Measurements from ENCODE around the gene TMEM98. TPM values are rescaled to one million over a fixed set of nuclear protein-coding genes. Genes with fewer than 3 reads are reported as not detected.

Gene TMEM98
- total RNA-seq, 2 donors from 2014 or later = 134 to 137 TPM

DNA sequence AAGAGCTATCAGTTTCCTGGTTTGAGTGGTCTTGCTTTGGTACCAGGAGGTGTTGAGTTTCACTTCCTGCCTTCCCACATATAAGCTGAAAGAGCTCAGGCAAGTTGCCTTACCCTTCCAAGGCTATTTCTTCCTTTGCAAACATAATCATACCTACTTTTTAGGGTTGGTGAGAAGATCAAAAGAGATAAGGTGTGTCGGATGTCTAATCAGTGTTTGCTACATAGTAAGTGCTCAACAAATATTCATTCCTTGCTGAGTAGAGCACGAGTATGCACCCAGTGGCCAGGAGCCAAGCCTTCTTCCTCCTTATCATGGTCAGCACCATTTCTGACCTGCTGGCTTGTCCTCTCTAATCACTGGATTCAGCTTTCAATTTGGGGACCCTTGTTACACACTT is 12.7 kb upstream of the TMEM98 start:
- no peak for DNase-seq
- Mint-ChIP-seq H3K36me3 (ENCODE audit: low read depth) (no peaks in the 10 kb centered on the region), H3K27me3 (ENCODE audit: insufficient read depth) (no peaks in the 10 kb centered on the region), H3K4me3 (no peak overlapping the region), H3K27ac (no peak overlapping the region), H3K4me1 (peaks cover 11% of the 10 kb centered on the region), H3K9me3 (no peaks in the 10 kb centered on the region)
- Histone ChIP-seq H3K9me3 (ENCODE audit: control insufficient read depth, low read length) (no peaks in the 10 kb centered on the region), H3K4me1 (ENCODE audit: control insufficient read depth, insufficient read depth, low read length) (no peaks in the 10 kb centered on the region), H3K36me3 (ENCODE audit: control insufficient read depth, insufficient read depth, low read length) (no peaks in the 10 kb centered on the region), H3K4me3 (ENCODE audit: low read length) (no peak overlapping the region), H3K27ac (ENCODE audit: low read depth, low read length) (no peak overlapping the region), H3K27me3 (ENCODE audit: control insufficient read depth, insufficient read depth, low read length, poor library complexity, severe bottlenecking) (no peaks in the 10 kb centered on the region), H3K9ac (ENCODE audit: extremely low read depth, low read length, poor library complexity, severe bottlenecking) (no peak overlapping the region)
- 88 to 91% methylated on average over 1 to 2 of the region's 2 CpGs for WGBS, 2 experiments (ENCODE audit: insufficient coverage in 1 of 2, insufficient read length in 1 of 2)
- TF ChIP-seq, protein P1, sequence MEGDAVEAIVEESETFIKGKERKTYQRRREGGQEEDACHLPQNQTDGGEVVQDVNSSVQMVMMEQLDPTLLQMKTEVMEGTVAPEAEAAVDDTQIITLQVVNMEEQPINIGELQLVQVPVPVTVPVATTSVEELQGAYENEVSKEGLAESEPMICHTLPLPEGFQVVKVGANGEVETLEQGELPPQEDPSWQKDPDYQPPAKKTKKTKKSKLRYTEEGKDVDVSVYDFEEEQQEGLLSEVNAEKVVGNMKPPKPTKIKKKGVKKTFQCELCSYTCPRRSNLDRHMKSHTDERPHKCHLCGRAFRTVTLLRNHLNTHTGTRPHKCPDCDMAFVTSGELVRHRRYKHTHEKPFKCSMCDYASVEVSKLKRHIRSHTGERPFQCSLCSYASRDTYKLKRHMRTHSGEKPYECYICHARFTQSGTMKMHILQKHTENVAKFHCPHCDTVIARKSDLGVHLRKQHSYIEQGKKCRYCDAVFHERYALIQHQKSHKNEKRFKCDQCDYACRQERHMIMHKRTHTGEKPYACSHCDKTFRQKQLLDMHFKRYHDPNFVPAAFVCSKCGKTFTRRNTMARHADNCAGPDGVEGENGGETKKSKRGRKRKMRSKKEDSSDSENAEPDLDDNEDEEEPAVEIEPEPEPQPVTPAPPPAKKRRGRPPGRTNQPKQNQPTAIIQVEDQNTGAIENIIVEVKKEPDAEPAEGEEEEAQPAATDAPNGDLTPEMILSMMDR (conservative IDR thresholded peaks at IDR 0.05) = no peak

DNA sequence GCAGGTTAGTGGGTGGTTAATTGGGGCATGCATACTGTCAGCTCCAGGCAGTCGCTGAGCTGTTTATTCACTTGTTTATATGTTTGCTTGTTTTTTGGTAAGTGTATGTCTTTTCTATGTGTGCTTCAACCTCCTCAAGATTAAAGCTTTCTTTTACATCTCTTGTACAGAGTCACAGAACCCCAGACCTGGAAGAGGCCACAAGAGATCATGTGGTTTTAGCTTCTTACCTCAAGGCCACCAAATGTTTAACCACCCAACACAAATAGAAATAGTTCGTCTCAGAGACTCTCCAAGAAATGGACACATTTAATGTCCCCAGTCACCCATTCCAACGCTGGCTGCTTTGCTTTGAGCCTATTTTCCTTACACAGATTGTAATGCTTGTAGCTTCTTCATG is 11.8 kb upstream of the TMEM98 start:
- Mint-ChIP-seq H3K4me3 (no peak overlapping the region), H3K27ac (no peak overlapping the region), H3K36me3 (ENCODE audit: low read depth) (no peaks in the 10 kb centered on the region), H3K4me1 (peaks cover 6% of the 10 kb centered on the region), H3K27me3 (ENCODE audit: insufficient read depth) (no peaks in the 10 kb centered on the region), H3K9me3 (peaks cover 7% of the 10 kb centered on the region)
- Histone ChIP-seq H3K27me3 (ENCODE audit: control insufficient read depth, insufficient read depth, low read length, poor library complexity, severe bottlenecking) (no peaks in the 10 kb centered on the region), H3K9ac (ENCODE audit: extremely low read depth, low read length, poor library complexity, severe bottlenecking) (no peak overlapping the region), H3K36me3 (ENCODE audit: control insufficient read depth, insufficient read depth, low read length) (no peaks in the 10 kb centered on the region), H3K4me3 (ENCODE audit: low read length) (no peak overlapping the region), H3K9me3 (ENCODE audit: control insufficient read depth, low read length) (peaks cover 4% of the 10 kb centered on the region), H3K27ac (ENCODE audit: low read depth, low read length) (no peak overlapping the region), H3K4me1 (ENCODE audit: control insufficient read depth, insufficient read depth, low read length) (no peaks in the 10 kb centered on the region)
- no peak for DNase-seq
- TF ChIP-seq, protein P1 (conservative IDR thresholded peaks at IDR 0.05) = no peak
- WGBS, 2 experiments (ENCODE audit: insufficient coverage in 1 of 2, insufficient read length in 1 of 2) = 77 to 95% methylated on average over 2 to 3 of the region's 3 CpGs

GRCh38 chr17:32917081-32917480 is 10.9 kb upstream of the TMEM98 start:
- TF ChIP-seq, protein P1 (conservative IDR thresholded peaks at IDR 0.05) = no peak
- DNase-seq = no peak
- no peaks in the 10 kb centered on the region for H3K27me3 Mint-ChIP-seq (ENCODE audit: insufficient read depth)
- H3K4me1 Mint-ChIP-seq = peaks cover 4% of the 10 kb centered on the region
- H3K36me3 ChIP-seq (ENCODE audit: control insufficient read depth, insufficient read depth, low read length) = no peaks in the 10 kb centered on the region
- H3K36me3 Mint-ChIP-seq (ENCODE audit: low read depth) = no peaks in the 10 kb centered on the region
- peaks cover 5% of the 10 kb centered on the region for H3K9me3 ChIP-seq (ENCODE audit: control insufficient read depth, low read length)
- H3K9ac ChIP-seq (ENCODE audit: extremely low read depth, low read length, poor library complexity, severe bottlenecking) = no peak overlapping the region
- H3K27ac ChIP-seq (ENCODE audit: low read depth, low read length) = no peak overlapping the region
- H3K9me3 Mint-ChIP-seq = peaks cover 10% of the 10 kb centered on the region
- no peak overlapping the region for H3K4me3 Mint-ChIP-seq
- H3K27me3 ChIP-seq (ENCODE audit: control insufficient read depth, insufficient read depth, low read length, poor library complexity, severe bottlenecking) = no peaks in the 10 kb centered on the region
- H3K27ac Mint-ChIP-seq = no peak overlapping the region
- no peaks in the 10 kb centered on the region for H3K4me1 ChIP-seq (ENCODE audit: control insufficient read depth, insufficient read depth, low read length)
- no peak overlapping the region for H3K4me3 ChIP-seq (ENCODE audit: low read length)

Data from endodermal cell (in vitro differentiated cells).